NCI-H1417 (cell line): ENCODE measurements around the gene HTR6.
A peak's percentile ranks its signal among the peaks of the same experiment; 100 is the strongest.
"Not testable (repeated sequence)": the region's sequence is repeated elsewhere in the genome, so short reads cannot be mapped to it uniquely, and the experiment has no call there.

Experiments used
- DNase-seq, 3 experiments: peaks; one replicate each; lab custom pipeline; 2025; lab: John Stamatoyannopoulos, UW

Gene HTR6

DNA sequence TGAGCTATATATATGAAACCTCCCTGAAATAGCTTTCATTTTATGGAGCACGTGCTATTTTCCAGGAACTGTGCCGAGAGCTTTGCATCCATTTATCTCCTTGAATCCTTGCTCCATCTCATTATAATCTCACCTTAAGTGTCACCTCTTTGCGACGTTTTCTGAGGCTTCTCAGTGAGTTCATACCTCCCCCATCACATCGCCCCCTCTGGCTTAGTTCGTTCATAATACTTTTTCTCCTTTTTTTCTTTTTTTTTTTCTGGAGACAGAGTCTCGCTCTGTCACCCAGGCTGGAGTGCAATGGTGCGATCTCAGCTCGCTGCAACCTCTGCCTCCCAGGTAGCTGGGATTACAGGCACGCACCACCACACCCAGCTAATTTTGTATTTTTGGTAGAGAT lies 25.4 kb upstream of the HTR6 start:
- not testable (repeated sequence) for DNase-seq

GRCh38 chr1:19639999-19640362 lies 24.7 kb upstream of the HTR6 start:
- no peak for DNase-seq

- DNase-seq = peak in 2 of 3 experiments; percentile 29 to 44
Measured at GRCh38 chr1:19640363-19641316, 24.0 kb upstream of the HTR6 start.

DNA sequence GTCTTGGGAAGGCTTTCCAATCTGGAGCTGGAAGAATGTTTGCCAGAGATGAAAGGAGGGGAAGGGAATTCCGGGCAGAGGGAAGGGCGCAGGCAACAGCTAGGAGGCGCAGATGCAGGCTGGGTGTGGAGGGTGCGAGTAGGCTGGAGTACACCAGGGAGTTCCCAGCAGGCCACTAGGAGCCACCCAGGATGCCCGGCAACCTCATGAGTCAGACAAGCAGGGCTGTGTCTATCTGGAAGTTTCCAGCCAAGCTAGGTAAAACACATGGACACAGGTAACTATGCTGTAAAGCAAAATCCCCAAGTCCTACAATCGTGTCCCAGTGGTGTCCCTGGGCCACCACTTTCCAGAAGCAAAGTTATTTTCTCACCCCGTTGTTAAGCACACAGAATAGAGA lies 21.6 kb upstream of the HTR6 start:
- peak in 1 of 3 experiments; percentile 44 for DNase-seq

GRCh38 chr1:19643602-19644394 lies 20.9 kb upstream of the HTR6 start, which contains the start of gene NBL1:
Gene NBL1, plus strand, starts transcription at chr1:19644311. Its CDS starts 10,720 bp downstream, at chr1:19655031.
- DNase-seq = peak; percentile 44 to 63 (median 57)

DNA sequence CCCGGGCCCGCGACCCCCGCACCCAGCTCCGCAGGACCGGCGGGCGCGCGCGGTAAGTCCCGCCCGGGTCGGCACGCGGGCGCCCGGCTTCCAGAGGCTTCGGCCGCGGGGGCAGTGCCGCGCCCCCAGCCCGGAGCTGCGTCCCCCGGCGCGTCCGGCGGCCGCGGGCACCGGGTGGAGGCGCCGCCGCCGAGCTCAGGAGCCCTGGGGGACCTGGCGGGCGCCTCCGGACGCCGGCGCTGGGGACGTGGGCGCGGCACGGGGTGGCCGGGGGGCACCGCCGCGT lies 20.3 kb upstream of the HTR6 start:
- no peak for DNase-seq

DNA sequence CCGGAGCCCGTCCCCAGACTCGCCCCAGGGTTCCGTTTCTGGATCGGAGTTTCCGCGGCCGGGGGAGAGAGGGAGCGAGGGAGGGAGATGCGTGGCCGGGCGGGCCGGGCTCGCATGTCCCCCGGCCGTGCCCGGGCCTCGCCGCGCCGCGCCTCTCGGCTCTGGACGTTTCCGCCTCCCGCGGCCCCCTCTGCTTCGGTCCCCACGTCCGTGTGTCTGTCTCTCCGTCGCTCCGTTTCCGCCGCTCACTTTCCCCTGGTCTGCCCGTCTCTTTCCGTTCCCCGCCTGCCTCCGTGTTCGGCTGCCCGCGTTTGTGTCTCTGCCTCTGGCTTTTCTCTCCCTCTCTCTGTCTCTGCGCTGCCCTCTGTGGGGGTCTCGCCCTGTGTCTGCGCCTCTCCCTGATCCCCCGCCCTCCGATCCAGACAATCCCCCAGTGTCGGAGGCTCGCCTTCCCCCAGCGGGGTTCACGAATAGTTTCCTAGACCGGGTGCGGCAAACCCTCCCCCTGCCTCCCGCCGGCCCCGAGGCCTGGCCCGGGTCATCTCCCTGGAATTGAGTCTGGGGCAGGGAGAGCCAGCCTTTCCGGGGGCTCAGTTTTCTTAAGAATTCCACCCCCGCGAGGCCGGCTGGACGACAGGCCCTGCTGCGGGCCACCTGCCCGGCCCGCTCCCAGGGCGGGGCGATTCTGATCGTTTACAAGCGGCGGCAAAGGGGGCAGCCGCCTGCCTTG lies 19.8 kb upstream of the HTR6 start:
- DNase-seq = peak in 2 of 3 experiments; percentile 38 to 57

- DNase-seq = no peak
Measured at GRCh38 chr1:19645411-19646251, 19.0 kb upstream of the HTR6 start.

DNA sequence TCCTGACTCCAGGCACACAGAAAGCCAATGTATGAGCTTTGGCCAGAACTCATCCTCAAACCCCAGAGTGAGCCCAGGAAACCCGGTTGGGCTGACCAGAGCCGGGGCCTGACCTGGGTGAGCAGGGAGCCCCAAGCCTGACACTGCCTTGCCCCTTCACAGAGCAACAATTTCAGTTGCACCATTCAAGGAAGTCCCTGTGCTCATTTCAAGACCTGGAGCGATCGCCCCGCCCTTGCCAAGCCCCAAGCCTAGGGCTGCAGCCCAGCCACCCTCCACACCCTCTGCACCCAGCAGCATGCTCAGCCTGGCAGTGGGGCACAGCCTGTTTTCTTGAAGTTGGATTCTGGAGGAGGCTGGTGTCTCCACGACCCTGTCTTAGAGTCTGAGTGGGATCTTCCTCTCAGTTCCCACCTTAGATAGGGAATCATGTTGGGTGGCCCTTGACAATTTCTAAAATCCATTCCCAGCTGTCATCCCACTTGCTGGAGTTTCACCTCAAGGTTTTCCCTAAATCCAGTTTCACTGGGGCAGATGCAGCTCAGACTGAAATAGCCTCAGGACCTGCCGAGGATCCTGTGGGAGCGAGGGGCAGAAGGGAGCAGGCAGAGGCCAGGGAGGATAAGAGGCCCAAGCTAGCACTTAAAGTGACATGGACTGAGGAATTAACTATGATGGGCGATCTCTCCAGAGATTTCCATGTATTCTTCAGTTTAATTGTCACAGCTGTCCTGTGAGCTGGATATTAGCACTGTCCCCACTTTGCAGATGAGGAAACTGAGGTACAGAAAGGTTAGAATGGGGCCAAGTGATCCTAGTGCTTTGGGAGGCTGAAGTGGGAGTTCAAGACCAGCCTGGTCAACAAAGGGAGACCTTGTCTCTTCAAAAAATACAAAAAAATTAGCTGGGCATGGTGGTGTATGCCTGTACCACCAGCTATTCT lies 18.0 kb upstream of the HTR6 start:
- no peak for DNase-seq

- DNase-seq = no peak
Measured at GRCh38 chr1:19647643-19648042, 17.0 kb upstream of the HTR6 start.

- no peak for DNase-seq
Measured at GRCh38 chr1:19648239-19648638, 16.4 kb upstream of the HTR6 start.

- peak in 1 of 3 experiments; percentile 7 for DNase-seq
Measured at GRCh38 chr1:19648689-19649088, 16.0 kb upstream of the HTR6 start.

GRCh38 chr1:19650416-19651140 lies 14.1 kb upstream of the HTR6 start:
- no peak for DNase-seq

DNA sequence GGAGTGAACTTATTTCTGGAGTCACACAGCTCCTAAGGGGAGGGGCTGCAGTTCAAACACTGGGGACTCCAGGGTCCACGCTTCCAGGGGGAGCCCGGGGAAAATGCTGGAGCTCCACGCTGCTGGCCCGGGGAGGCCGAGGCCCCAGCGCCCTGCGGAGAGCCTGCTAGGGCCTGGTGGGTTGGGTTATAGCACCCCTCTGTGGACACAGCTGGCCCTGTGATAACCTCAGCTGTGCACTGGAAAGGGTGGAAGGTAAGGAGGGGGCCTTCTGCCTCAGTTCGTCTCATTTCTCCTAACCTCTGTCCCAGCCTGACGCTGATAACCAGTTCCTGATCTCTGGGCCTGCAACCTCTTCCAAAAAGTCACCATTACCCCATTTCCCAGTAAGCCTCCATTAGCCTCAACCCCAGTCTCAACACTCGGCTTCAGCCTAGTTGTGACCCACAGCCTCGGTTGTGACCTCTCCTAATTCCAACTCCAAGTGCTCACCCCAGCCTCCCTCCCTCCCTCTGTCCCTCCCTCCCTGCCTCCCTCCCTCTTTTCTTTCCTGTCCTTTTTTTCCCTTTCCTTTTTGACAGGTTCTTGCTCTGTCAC lies 13.4 kb upstream of the HTR6 start:
- peak in 2 of 3 experiments; percentile 25 to 60 for DNase-seq

DNA sequence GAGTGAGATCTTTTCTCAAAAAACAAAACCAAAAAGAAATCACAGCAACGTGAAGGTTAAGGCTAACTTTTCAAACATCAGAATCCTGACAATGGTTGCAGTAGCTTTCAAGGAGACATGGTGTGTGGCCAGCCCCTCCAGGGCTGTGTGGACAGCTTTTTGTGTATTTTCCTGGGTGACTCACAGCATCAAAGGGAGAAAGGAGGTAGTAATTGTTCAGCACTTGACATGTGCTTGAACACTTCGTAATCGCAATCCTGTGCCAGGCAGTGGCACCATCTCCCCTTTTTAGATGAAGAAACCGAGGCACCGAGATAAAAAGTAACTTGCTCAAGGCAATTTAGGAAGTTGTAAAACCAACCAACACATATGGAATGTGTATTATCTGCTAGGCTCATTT lies 10.3 kb upstream of the HTR6 start:
- DNase-seq = peak in 2 of 3 experiments; percentile 28 to 37

DNA sequence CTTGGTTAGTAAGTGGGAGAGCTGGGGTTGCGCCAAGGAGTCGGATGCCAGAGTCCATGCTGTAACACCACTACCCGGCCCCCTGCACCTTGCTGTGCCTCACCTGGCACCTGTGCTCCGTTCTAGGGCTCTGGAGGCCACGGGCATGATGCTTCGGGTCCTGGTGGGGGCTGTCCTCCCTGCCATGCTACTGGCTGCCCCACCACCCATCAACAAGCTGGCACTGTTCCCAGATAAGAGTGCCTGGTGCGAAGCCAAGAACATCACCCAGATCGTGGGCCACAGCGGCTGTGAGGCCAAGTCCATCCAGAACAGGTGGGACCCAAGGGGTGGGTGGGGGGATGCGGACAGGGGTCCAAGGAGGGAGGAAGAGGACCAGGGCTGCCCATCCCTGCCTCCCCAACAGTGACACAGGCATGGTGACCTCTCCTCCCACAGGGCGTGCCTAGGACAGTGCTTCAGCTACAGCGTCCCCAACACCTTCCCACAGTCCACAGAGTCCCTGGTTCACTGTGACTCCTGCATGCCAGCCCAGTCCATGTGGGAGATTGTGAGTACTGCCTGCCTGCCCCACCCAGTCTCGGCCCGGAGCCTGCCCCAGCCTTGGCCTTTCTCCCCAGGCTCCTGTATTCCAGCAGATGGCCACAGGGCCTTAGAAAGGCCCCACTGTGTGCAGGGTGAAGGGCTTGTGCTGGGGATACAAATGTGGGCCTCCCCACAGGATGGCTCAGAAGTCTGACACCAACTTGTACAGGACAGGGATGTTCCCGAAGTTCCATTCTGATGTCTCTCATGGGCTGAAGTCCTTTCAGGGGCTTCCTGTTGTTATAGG lies 9.6 kb upstream of the HTR6 start:
- peak in 2 of 3 experiments; percentile 14 to 49 for DNase-seq

- DNase-seq = no peak
Measured at GRCh38 chr1:19655718-19656080, 9.0 kb upstream of the HTR6 start.

DNA sequence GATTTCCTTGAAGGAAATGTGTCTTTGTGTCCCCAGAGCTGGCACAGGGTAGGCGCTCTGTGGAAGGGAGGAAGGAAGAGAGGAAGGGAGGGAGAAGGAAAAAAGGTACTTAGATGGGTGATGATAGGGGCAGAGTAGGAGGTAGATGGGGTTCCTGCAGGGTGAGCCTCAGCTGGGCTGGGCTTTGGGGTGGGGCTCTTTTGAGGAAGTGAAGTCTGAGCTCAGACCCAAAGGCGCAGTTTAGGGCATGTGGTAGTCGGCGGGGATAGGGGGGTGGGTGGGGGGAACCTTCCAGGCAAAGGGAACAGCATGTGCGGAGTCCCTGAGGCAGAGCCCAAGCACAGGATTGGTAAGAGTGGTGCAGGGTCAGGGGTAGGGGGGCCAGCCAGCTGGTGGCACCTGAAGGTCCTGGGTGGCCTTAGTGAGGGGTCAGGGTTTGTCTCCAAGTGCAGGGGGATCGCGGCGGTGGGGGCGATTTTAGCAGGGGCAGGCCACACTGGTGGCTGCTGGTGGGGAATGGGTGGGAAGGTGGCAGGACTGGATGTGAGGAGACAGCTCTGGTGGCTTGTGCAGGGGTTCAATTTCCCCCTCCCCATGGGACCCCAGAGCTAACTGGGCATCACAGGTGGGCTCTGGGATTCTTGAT lies 8.4 kb upstream of the HTR6 start:
- DNase-seq = no peak
